ENCODE measurements around the gene CSTPP1. TPM values are rescaled to one million over a fixed set of nuclear protein-coding genes. Genes with fewer than 3 reads are reported as not detected.

CSTPP1 gene
- polyA plus RNA-seq, 1 donor from 2014 or later = 46.4 TPM

DNA sequence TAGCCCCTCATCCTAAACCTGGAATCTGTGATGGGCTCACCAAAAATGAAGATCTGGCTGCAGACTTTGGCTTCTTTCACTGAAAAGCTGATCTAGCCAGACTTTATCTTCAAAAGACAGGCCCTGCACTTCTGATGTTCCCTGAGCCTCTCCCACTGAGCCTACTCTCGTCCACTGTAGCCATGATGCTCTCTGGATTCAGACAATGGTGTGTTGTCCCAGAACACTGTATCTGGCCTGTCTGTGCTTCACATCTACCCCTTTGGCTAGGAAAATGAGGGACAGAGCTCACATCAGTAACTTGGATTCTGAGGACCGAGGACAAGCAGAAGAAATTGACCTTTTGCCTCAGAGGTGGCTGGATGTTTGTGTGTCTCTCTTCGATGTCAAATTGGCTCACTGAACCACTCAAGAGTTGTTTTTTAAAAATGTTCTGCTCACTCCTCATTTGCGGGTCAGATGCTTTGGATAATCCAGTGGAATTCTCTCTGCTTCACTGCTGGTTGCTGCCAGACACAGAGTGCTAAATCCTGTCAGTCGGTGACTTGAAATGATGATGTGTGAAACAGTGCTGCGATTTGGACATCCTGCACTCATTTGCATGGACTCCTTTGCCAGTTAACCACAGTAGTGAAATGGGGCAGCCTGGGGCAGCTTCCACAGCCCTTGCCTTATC, 172.6 kb downstream of the CSTPP1 start:
- no peaks in the 10 kb centered on the region for H3K27me3 ChIP-seq (ENCODE audit: insufficient read depth, low read depth, low read length)
- no peak overlapping the region for H3K4me2 ChIP-seq (ENCODE audit: low read length)
- no peaks in the 10 kb centered on the region for H3K79me2 ChIP-seq (replicated peaks; ENCODE audit: insufficient read depth, low read length)
- no peaks in the 10 kb centered on the region for H3K9me3 ChIP-seq (ENCODE audit: low read length)
- no peak overlapping the region for H3K4me3 ChIP-seq (ENCODE audit: low read length)
- no peaks in the 10 kb centered on the region for H3F3A ChIP-seq (ENCODE audit: insufficient read depth, low read length, poor library complexity, severe bottlenecking)
- no peaks in the 10 kb centered on the region for H3K9me2 ChIP-seq (ENCODE audit: insufficient read depth, low read length)
- no peak overlapping the region for H3K9ac ChIP-seq (ENCODE audit: low read length)
- H3K27ac ChIP-seq (ENCODE audit: low read length) = no peak overlapping the region
- no peaks in the 10 kb centered on the region for H3K36me3 ChIP-seq (ENCODE audit: insufficient read depth, low read length)
- TF ChIP-seq EP300 (conservative IDR thresholded peaks at IDR 0.05; ENCODE audit: poor library complexity, severe bottlenecking) = no peak
- no peak for TF ChIP-seq CTCF (IDR thresholded peaks at IDR 0.05; ENCODE audit: poor library complexity, severe bottlenecking)
- TF ChIP-seq SMC3 (conservative IDR thresholded peaks at IDR 0.05; ENCODE audit: poor library complexity) = no peak
- no peak for TF ChIP-seq EZH2 (IDR thresholded peaks at IDR 0.05; ENCODE audit: borderline replicate concordance, insufficient read depth, low read length, poor library complexity, severe bottlenecking)
- no peak for TF ChIP-seq TAF1 (IDR thresholded peaks at IDR 0.05; ENCODE audit: low read depth)
- TF ChIP-seq RAD21 (conservative IDR thresholded peaks at IDR 0.05) = no peak
- no peak for TF ChIP-seq POLR2AphosphoS5 (IDR thresholded peaks at IDR 0.05)
- TF ChIP-seq, protein P1, sequence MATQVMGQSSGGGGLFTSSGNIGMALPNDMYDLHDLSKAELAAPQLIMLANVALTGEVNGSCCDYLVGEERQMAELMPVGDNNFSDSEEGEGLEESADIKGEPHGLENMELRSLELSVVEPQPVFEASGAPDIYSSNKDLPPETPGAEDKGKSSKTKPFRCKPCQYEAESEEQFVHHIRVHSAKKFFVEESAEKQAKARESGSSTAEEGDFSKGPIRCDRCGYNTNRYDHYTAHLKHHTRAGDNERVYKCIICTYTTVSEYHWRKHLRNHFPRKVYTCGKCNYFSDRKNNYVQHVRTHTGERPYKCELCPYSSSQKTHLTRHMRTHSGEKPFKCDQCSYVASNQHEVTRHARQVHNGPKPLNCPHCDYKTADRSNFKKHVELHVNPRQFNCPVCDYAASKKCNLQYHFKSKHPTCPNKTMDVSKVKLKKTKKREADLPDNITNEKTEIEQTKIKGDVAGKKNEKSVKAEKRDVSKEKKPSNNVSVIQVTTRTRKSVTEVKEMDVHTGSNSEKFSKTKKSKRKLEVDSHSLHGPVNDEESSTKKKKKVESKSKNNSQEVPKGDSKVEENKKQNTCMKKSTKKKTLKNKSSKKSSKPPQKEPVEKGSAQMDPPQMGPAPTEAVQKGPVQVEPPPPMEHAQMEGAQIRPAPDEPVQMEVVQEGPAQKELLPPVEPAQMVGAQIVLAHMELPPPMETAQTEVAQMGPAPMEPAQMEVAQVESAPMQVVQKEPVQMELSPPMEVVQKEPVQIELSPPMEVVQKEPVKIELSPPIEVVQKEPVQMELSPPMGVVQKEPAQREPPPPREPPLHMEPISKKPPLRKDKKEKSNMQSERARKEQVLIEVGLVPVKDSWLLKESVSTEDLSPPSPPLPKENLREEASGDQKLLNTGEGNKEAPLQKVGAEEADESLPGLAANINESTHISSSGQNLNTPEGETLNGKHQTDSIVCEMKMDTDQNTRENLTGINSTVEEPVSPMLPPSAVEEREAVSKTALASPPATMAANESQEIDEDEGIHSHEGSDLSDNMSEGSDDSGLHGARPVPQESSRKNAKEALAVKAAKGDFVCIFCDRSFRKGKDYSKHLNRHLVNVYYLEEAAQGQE (IDR thresholded peaks at IDR 0.05; ENCODE audit: borderline replicate concordance) = no peak
- no peak for TF ChIP-seq MXI1 (conservative IDR thresholded peaks at IDR 0.05; ENCODE audit: poor library complexity, severe bottlenecking)
- no peak overlapping the region for H2AFZ ChIP-seq (ENCODE audit: low read depth, low read length)
- H4K20me1 ChIP-seq (ENCODE audit: insufficient read depth) = no peaks in the 10 kb centered on the region

DNA sequence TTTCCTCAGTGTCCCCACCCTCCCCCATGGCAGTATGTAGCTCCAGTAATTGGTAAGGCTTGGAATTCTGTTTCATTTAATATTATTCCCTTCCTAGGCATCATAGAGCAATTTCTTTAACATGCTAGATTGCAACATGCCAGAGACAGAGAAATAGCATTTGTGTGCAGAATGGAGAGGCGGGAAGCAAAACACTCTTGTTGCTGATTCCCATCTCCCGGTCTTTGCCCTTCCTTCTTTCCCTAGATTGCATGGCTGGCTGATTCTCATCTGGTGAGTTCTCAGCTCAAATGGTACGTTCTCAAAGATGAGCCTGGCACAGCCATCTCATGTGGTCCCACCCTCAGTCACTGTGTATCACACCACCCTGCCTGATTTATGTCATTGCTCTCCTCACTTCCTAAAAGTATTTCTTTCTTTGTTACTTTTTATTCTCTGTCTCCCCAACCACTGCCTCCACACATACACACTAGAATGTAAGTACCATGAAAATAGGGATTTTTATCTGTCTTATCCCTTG, 173.2 kb downstream of the CSTPP1 start:
- no peak overlapping the region for H3K4me2 ChIP-seq (ENCODE audit: low read length)
- H3K9me2 ChIP-seq (ENCODE audit: insufficient read depth, low read length) = no peaks in the 10 kb centered on the region

More for the DNA sequence above, 173.2 kb downstream of the CSTPP1 start:
- Histone ChIP-seq H3K27me3 (ENCODE audit: insufficient read depth, low read depth, low read length) (no peaks in the 10 kb centered on the region), H3K36me3 (ENCODE audit: insufficient read depth, low read length) (no peaks in the 10 kb centered on the region), H3K4me3 (ENCODE audit: low read length) (no peak overlapping the region), H3K27ac (ENCODE audit: low read length) (no peak overlapping the region), H3K79me2 (replicated peaks; ENCODE audit: insufficient read depth, low read length) (no peaks in the 10 kb centered on the region), H3K9me3 (ENCODE audit: low read length) (no peaks in the 10 kb centered on the region), H3K9ac (ENCODE audit: low read length) (no peak overlapping the region), H2AFZ (ENCODE audit: low read depth, low read length) (no peak overlapping the region), H3F3A (ENCODE audit: insufficient read depth, low read length, poor library complexity, severe bottlenecking) (no peaks in the 10 kb centered on the region), H4K20me1 (ENCODE audit: insufficient read depth) (no peaks in the 10 kb centered on the region)
- TF ChIP-seq RAD21 (conservative IDR thresholded peaks at IDR 0.05) = no peak
- TF ChIP-seq, protein P1 (IDR thresholded peaks at IDR 0.05; ENCODE audit: borderline replicate concordance) = no peak
- no peak for TF ChIP-seq CTCF (IDR thresholded peaks at IDR 0.05; ENCODE audit: poor library complexity, severe bottlenecking)
- no peak for TF ChIP-seq MXI1 (conservative IDR thresholded peaks at IDR 0.05; ENCODE audit: poor library complexity, severe bottlenecking)
- no peak for TF ChIP-seq TAF1 (IDR thresholded peaks at IDR 0.05; ENCODE audit: low read depth)
- no peak for TF ChIP-seq EZH2 (IDR thresholded peaks at IDR 0.05; ENCODE audit: borderline replicate concordance, insufficient read depth, low read length, poor library complexity, severe bottlenecking)
- no peak for TF ChIP-seq SMC3 (conservative IDR thresholded peaks at IDR 0.05; ENCODE audit: poor library complexity)
